Effector memory CD4-positive, alpha-beta T cell (primary cell): ENCODE data around the gene EPC2.
"Not testable (repeated sequence)": the region's sequence is repeated elsewhere in the genome, so short reads cannot be mapped to it uniquely, and the experiment has no call there.

Source experiments
- DNase-seq, 3 donors: peaks; one replicate each; pipeline ENCODE4 v3.0.0-alpha.2; 2020
- H3K27ac ChIP-seq: 2 replicates; pipeline ENCODE4 v1.7.0; 2013; ENCODE audit warnings: mild to moderate bottlenecking, low read length, moderate library complexity; ENCODE audit not compliant: insufficient read depth, poor library complexity, severe bottlenecking
- H3K27me3 ChIP-seq: replicated peaks from 2 replicates; pipeline ENCODE4 v1.7.0; 2013; ENCODE audit warnings: mild to moderate bottlenecking, low read length; ENCODE audit not compliant: insufficient read depth, control insufficient read depth, poor library complexity, severe bottlenecking
- H3K36me3 ChIP-seq: 2 replicates; pipeline ENCODE4 v1.7.0; 2013; ENCODE audit warnings: mild to moderate bottlenecking, low read length, moderate library complexity; ENCODE audit not compliant: control insufficient read depth, insufficient read depth
- H3K4me1 ChIP-seq: 2 replicates; pipeline ENCODE4 v1.7.0; 2013; ENCODE audit warnings: low read length, mild to moderate bottlenecking; ENCODE audit not compliant: control insufficient read depth, insufficient read depth, poor library complexity, severe bottlenecking
- H3K4me3 ChIP-seq: 2 replicates; pipeline ENCODE4 v1.7.0; 2013; ENCODE audit warnings: low read length, low read depth, mild to moderate bottlenecking; ENCODE audit not compliant: insufficient read depth, poor library complexity, severe bottlenecking
- H3K9me3 ChIP-seq: 2 replicates; pipeline ENCODE4 v1.7.0; 2013; ENCODE audit warnings: mild to moderate bottlenecking, low read length, moderate library complexity; ENCODE audit not compliant: control insufficient read depth

Gene EPC2

DNA sequence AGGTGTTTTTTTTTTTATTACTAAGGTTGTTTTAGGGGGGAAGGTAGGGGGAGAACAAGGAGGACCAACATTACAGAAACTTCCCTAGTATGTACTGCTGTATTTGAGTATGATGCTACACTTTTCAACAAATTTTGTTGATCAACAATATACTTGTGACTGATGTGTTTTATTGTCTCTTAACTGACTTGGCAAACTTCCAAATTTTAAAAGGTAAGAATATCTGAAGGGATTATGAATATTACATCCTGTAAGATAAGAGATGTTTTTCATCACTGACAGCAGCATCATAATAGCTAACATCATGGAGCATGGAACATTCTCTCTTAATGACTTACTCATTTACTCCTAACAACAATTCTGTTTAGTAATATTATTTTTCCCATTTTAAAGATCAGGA, 144.5 kb downstream of the EPC2 start:
- Histone ChIP-seq H3K36me3 (peaks cover 23% of the 10 kb centered on the region), H3K27me3 (no peaks in the 10 kb centered on the region), H3K4me3 (no peak overlapping the region), H3K9me3 (no peaks in the 10 kb centered on the region), H3K4me1 (no peaks in the 10 kb centered on the region), H3K27ac (no peak overlapping the region)
- DNase-seq, result no peak

DNA sequence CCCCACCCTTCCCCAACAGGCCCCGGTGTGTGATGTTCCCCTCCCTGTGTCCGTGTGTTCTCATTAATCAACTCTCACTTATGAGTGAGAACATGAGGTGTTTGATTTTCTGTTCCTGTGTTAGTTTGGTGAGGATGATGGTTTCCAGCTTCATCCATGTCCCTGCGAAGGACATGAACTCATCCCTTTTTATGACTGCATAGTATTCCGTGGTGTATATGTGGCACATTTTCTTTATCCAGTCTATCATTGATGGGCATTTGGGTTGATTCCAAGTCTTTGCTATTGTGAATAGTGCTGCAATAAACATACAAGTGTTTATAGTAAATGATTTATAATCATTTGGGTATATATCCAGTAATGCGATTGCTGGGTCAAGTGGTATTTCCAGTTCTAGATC, 145.6 kb downstream of the EPC2 start:
- H3K9me3 ChIP-seq, H3K27me3 ChIP-seq, DNase-seq, H3K27ac ChIP-seq, H3K4me3 ChIP-seq, H3K4me1 ChIP-seq: not testable (repeated sequence)
- peaks cover 13% of the 10 kb centered on the region for H3K36me3 ChIP-seq

DNA sequence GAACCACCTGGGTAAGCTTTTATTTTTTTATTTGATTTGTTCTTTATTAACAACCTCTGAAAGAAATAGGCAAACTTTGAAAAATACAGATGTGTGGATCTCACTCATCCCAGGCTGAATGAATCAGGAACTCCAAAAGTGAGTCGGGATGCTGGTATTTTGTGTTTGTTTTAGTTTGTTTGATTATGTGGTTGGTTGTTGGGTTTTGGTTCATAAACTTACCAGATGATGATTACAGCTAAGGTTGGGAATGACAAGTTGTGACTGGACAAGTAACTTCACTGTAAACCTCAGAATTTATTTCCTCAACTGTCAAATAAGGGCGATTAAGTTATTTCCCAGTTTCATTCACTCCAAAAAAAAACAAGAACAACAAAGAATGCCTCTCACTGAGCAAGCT, 150.0 kb downstream of the EPC2 start:
- Histone ChIP-seq H3K27ac (no peak overlapping the region), H3K4me3 (no peak overlapping the region), H3K9me3 (no peaks in the 10 kb centered on the region), H3K4me1 (no peaks in the 10 kb centered on the region), H3K27me3 (no peaks in the 10 kb centered on the region), H3K36me3 (no peaks in the 10 kb centered on the region)
- DNase-seq, result no peak

DNA sequence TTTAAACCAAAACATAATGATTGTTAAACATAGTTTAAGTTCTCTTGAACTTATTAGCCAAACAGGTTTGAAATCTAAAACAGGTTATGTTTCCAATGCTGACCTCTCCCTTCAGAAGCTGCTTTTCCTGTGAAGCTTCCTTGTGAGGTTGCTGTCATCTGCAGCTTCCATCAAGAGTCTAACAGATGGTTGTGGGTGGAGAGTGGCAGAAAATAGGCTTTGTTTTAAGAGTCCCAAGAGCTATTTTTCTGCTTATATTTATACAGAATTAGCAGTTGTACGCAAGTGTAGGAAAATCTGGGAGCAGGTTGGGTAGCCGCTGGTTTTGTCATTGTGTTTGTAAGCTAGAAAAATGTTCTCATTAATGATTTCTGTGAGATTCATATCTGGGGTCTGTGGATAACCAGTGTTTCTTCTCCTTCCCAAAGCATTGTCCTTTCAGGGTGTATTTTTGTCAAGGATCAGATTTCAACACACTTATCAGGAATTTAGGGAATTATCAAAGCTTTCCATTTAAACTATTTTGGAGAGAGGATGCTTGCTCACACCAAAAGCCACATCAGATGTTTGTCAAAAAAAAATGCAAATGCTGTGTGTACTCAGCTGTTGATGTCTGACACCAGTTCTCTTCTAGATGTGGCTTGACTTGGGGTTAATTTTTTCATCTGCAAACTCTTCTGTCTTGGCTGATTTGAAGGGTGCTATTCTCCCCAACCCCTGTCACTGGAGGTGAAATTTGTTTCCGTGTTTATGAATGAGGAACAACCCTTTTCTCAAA, 152.4 kb downstream of the EPC2 start:
- Histone ChIP-seq H3K9me3 (no peaks in the 10 kb centered on the region), H3K27me3 (no peaks in the 10 kb centered on the region), H3K4me3 (no peak overlapping the region), H3K27ac (no peak overlapping the region), H3K4me1 (no peaks in the 10 kb centered on the region), H3K36me3 (no peaks in the 10 kb centered on the region)
- DNase-seq, result no peak

DNA sequence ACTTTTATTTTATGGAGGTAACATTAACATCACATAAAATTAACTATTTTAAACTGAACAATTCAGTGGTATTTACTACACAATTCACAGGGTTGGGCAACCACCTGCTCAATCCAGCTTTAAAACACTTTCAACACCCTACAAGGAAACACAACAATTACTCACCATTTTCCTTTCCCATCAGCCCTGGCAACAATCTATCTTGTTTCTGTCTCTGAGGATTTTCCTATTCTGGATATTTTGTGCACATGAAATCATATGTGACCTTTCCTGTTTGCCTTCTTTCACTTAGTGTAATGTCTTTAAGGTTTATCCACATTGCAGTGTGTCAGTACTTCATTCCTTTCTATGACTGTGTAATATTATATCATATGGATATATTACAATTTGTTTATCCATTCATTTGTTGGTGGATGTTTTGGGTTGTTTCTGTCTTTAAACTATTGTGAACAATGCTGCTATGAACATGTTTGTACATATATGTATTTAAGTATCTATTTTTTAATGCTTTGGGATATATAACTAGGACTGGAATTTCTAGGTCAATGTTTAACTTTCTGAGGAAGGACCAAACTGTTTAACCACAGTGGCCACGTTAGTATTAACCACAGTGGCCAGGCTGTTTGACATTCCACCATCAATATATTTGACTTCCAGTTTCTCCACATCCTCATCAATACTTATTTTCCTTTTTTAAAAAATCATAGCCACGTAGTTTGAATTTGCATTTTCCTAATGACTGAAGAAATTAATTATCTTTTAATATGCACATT, 158.1 kb downstream of the EPC2 start:
- Histone ChIP-seq H3K27me3 (no peaks in the 10 kb centered on the region), H3K36me3 (no peaks in the 10 kb centered on the region), H3K27ac (no peak overlapping the region), H3K4me3 (no peak overlapping the region), H3K4me1 (no peaks in the 10 kb centered on the region), H3K9me3 (no peaks in the 10 kb centered on the region)
- DNase-seq, result no peak

DNA sequence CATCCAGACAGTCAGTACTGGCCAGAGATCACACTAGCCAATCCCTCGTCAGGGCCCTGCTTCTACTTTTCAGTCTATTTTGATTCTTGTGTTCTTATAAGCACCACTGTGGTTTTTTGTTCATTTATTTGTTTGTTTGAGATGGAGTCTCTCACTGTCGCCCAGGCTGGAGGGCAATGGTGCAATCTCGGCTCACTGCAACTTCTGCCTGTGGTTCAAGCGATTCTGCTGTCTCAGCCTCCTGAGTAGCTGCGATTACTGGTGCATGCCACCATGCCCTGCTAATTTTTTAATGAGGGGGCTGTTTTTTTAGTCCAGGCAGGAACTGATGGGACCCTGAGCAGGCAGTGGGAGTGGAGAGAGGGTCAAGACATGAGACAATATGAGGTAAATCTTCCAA, 165.5 kb downstream of the EPC2 start:
- no peak overlapping the region for H3K27ac ChIP-seq
- DNase-seq, result no peak
- no peak overlapping the region for H3K4me3 ChIP-seq
- no peaks in the 10 kb centered on the region for H3K27me3 ChIP-seq
- H3K36me3 ChIP-seq, result no peaks in the 10 kb centered on the region
- peaks cover 5% of the 10 kb centered on the region for H3K4me1 ChIP-seq
- H3K9me3 ChIP-seq, result no peaks in the 10 kb centered on the region

DNA sequence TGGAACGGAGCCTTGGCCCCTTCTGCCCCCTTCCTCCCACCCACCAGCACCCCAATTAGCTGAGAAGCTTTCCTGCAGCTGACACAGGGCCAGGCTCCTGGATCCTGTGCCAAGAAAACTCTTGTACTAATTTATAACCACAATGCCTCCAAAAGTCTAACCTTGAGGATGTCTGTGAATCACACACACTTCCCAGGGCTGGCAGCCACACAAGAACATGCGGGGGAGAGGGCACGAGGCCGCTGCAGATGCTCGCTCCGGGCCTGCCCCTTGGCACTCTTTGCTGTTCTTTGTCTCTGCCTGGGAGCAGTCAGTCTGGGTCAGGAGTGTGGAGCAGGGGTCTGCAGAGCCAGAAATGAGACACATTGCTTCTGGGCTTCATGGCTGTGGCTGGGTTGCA, 167.8 kb downstream of the EPC2 start:
- DNase-seq, result no peak

DNA sequence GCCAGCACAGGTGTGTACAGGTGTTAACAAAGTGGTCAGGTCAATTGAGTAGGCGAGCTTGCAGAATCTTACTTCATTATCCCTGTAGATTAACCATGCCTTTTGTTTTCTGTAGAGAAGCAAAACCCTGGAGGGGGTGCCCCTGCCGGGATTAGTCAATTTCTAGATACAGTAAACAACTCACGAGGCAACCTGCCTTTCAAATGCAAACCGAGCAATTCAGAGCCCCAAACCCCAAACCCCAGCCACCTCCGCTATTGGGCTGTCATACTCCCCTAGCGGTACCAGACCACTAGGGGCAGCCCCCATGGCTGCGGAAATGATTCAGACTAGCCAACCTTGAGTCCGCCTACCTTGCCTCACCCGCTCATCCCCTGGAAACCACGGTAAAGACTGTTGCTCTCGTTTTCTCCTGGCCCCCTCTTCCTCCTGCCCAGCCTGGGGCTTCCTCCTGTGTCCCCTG, 169.1 kb downstream of the EPC2 start:
- no peak overlapping the region for H3K4me3 ChIP-seq
- no peaks in the 10 kb centered on the region for H3K27me3 ChIP-seq
- no peaks in the 10 kb centered on the region for H3K36me3 ChIP-seq
- H3K9me3 ChIP-seq, result no peaks in the 10 kb centered on the region
- no peak overlapping the region for H3K27ac ChIP-seq
- peak; percentile 45 to 60 (median 57) for DNase-seq
- H3K4me1 ChIP-seq, result peaks cover 5% of the 10 kb centered on the region

More for the DNA sequence above, 167.8 kb downstream of the EPC2 start:
- peaks cover 5% of the 10 kb centered on the region for H3K4me1 ChIP-seq
- H3K9me3 ChIP-seq, result no peaks in the 10 kb centered on the region
- no peak overlapping the region for H3K27ac ChIP-seq
- H3K27me3 ChIP-seq, result no peaks in the 10 kb centered on the region
- H3K36me3 ChIP-seq, result no peaks in the 10 kb centered on the region
- H3K4me3 ChIP-seq, result no peak overlapping the region

DNA sequence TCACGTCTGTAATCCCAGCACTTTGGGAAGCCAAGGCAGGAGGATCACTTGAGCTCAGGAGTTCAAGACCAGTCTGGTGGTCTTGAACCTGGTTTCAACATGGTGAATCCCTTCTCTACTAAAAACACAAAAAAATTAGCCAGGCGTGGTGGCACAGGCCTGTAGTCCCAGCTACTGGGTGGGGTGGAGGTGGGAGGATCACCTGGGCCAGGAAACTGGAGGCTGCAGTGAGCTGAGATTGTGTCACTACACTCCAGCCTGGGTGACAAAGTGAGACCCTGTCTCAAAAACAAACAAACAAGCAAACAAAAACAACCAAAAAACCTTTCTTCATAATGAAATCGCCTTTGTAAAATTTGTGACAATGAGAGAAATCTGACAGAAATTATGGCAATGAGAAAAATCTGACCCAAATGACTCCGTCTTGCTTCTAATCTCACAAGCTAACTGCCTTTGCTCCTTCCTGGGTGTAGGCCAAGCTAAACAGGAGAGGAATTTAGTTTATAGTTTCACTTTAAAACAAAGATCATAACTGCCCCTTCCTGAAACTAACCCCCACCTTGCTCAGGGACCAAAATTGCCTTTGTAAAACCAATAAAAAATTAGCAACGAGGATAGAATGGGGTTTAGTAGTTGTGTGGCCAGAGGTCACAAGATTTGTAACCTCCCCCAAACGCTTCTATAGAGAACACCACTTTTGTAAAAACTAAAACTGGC, 169.8 kb downstream of the EPC2 start:
- peaks cover 5% of the 10 kb centered on the region for H3K4me1 ChIP-seq
- no peaks in the 10 kb centered on the region for H3K27me3 ChIP-seq
- no peak overlapping the region for H3K4me3 ChIP-seq
- H3K9me3 ChIP-seq, result no peaks in the 10 kb centered on the region
- H3K36me3 ChIP-seq, result no peaks in the 10 kb centered on the region
- no peak overlapping the region for H3K27ac ChIP-seq
- DNase-seq, result no peak
